Nephron (organoid): ENCODE data around the gene LRP4.

Experiments used
- H3K27ac Mint-ChIP-seq, 3 experiments: 2 replicates each; pipeline ENCODE4 v1.8.0; 2020; ENCODE audit warnings: mixed read lengths in 3 of 3, mild to moderate bottlenecking in 2 of 3, moderate library complexity in 1 of 3
- H3K27me3 Mint-ChIP-seq: 2 replicates; pipeline ENCODE4 v1.8.0; 2021; ENCODE audit warnings: low read depth, mild to moderate bottlenecking, moderate library complexity, mixed read lengths
- H3K36me3 Mint-ChIP-seq: 2 replicates; pipeline ENCODE4 v1.8.0; 2020; ENCODE audit warnings: low read depth, mixed read lengths
- H3K4me1 Mint-ChIP-seq: 2 replicates; pipeline ENCODE4 v1.8.0; 2020; ENCODE audit warnings: mixed read lengths
- H3K4me3 Mint-ChIP-seq, 3 experiments: 2 replicates each; pipeline ENCODE4 v1.8.0; 2020; ENCODE audit warnings: mild to moderate bottlenecking in 3 of 3, mixed read lengths in 3 of 3, moderate library complexity in 2 of 3
- H3K9me3 Mint-ChIP-seq: 2 replicates; pipeline ENCODE4 v1.8.0; 2020; ENCODE audit warnings: mixed read lengths
- CTCF ChIP-seq, 3 experiments: fragments of 200-600 bp; sonication (generic); IDR thresholded peaks; one replicate each; pipeline ENCODE4 v1.5.0; 2021; ENCODE audit warnings: antibody characterized with exemption in 3 of 3; ENCODE audit not compliant: unreplicated experiment in 3 of 3

Gene LRP4

GRCh38 chr11:46845440-46845739 lies 73.0 kb downstream of the LRP4 start:
- peaks cover 29% of the 10 kb centered on the region for H3K4me1 Mint-ChIP-seq
- no peaks in the 10 kb centered on the region for H3K9me3 Mint-ChIP-seq
- H3K27me3 Mint-ChIP-seq, result no peaks in the 10 kb centered on the region
- TF ChIP-seq CTCF (IDR thresholded peaks at IDR 0.05; ENCODE audit: unreplicated experiment in 3 of 3), result no peak
- H3K27ac Mint-ChIP-seq, result peak overlapping the region; percentile 65 to 94 (median 92)
- peaks cover 7% of the 10 kb centered on the region for H3K36me3 Mint-ChIP-seq
- H3K4me3 Mint-ChIP-seq, result peak overlapping the region; percentile 86 to 96 (median 94)

GRCh38 chr11:46840116-46840515 lies 78.2 kb downstream of the LRP4 start:
- Mint-ChIP-seq H3K4me1 (peaks cover 20% of the 10 kb centered on the region), H3K36me3 (peaks cover 7% of the 10 kb centered on the region), H3K4me3 (no peak overlapping the region), H3K9me3 (no peaks in the 10 kb centered on the region), H3K27me3 (no peaks in the 10 kb centered on the region), H3K27ac (no peak overlapping the region)
- TF ChIP-seq CTCF (IDR thresholded peaks at IDR 0.05; ENCODE audit: unreplicated experiment in 3 of 3), result no peak

GRCh38 chr11:46838501-46838900 lies 79.8 kb downstream of the LRP4 start:
- Mint-ChIP-seq H3K27me3 (no peaks in the 10 kb centered on the region), H3K36me3 (peaks cover 7% of the 10 kb centered on the region), H3K27ac (no peak overlapping the region), H3K9me3 (no peaks in the 10 kb centered on the region), H3K4me3 (no peak overlapping the region), H3K4me1 (peaks cover 13% of the 10 kb centered on the region)
- no peak for TF ChIP-seq CTCF (IDR thresholded peaks at IDR 0.05; ENCODE audit: unreplicated experiment in 3 of 3)

GRCh38 chr11:46837860-46838259 lies 80.5 kb downstream of the LRP4 start:
- no peak overlapping the region for H3K4me3 Mint-ChIP-seq
- TF ChIP-seq CTCF (IDR thresholded peaks at IDR 0.05; ENCODE audit: unreplicated experiment in 3 of 3), result no peak
- H3K36me3 Mint-ChIP-seq, result peaks cover 7% of the 10 kb centered on the region
- no peak overlapping the region for H3K27ac Mint-ChIP-seq
- H3K4me1 Mint-ChIP-seq, result peaks cover 10% of the 10 kb centered on the region
- H3K9me3 Mint-ChIP-seq, result no peaks in the 10 kb centered on the region
- no peaks in the 10 kb centered on the region for H3K27me3 Mint-ChIP-seq

- Mint-ChIP-seq H3K9me3 (no peaks in the 10 kb centered on the region), H3K27ac (no peak overlapping the region), H3K4me1 (peaks cover 5% of the 10 kb centered on the region), H3K36me3 (peaks cover under 1% of the 10 kb centered on the region), H3K27me3 (no peaks in the 10 kb centered on the region), H3K4me3 (no peak overlapping the region)
- TF ChIP-seq CTCF (IDR thresholded peaks at IDR 0.05; ENCODE audit: unreplicated experiment in 3 of 3), result no peak
Observed at GRCh38 chr11:46836870-46837269, 81.5 kb downstream of the LRP4 start.

DNA sequence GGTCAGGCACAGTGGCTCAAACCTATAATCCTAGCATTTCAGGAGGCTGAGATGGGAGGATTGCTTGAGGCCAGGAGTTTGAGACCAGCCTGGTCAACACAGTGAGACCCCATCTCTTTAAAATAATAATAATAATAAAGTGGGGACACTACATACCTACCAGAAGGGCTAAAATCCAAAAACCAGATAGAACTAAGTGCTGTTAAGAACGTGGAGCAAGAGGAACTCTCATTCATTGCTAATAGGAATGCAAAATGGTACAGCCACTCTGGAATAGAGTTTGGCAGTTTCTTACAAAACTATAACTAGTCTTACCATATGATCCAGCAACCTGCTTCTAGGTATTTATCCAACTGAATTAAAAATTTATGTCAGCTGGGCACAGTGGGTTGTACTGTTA lies 81.9 kb downstream of the LRP4 start:
- Mint-ChIP-seq H3K4me1 (peaks cover 5% of the 10 kb centered on the region), H3K4me3 (no peak overlapping the region), H3K36me3 (peaks cover under 1% of the 10 kb centered on the region), H3K9me3 (no peaks in the 10 kb centered on the region), H3K27ac (no peak overlapping the region), H3K27me3 (no peaks in the 10 kb centered on the region)
- no peak for TF ChIP-seq CTCF (IDR thresholded peaks at IDR 0.05; ENCODE audit: unreplicated experiment in 3 of 3)
